ENCODE results near the gene DDX42. TPM values are rescaled to one million over a fixed set of nuclear protein-coding genes. Genes with fewer than 3 reads are reported as not detected.
"Not testable (repeated sequence)": the region's sequence is repeated elsewhere in the genome, so short reads cannot be mapped to it uniquely, and the experiment has no call there.

Gene DDX42
- total and polyA plus RNA-seq, 5 experiments from 2014 or later = 8.9 to 175 (median 18.5) TPM

DNA sequence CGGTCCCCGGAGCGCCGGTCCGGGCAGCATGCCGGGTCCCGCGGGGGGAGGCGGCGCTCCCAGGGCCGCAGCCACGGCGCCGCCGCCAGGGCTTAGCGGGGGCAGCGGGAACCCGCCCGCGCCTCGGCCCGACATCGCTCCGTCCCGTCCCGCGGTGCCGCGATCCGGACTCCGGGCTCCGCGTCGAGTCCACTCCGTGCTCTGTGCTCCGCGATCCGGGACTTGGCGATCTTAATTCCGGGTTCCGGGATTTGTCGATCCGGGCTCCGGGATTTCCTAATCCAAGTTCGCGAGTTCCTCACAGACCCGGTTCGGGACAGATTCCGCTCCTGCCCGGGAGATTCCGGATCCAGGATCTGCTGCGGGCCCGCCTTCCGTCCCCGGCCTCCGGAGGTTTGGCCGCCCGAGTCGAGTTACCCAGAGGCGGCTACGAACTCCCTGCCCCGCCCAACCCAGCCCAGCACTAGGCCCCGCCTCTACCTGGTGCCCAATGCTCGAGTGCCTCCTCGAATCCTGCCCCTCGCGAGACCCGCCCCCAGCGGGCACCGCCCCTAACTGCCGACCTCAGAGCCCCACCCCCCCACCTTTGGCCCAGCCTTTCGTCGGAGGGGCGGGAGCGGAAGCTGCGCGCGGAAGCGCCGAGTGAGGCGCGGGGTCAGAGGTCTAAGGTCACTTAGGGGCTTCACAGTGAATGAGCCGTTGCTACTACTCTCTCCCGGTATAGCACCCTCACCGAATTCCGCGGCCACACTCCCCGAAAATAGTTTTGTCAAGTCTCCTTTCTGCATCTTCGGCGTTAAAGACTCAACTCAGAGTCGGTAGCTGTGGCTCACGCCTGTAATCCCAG is 68.8 kb downstream of the DDX42 start, which contains the start of gene SMARCD2:
Gene SMARCD2 (minus strand): TSS at position 146 of the 847 bp plus-strand sequence. CDS start 11 bp downstream, at position 135.
- H3K9me3 Mint-ChIP-seq = no peaks in the 10 kb centered on the region
- ATAC-seq (peak; percentile 86 to 88), DNase-seq (peak; percentile 94 to 99 (median 98))
- no peaks in the 10 kb centered on the region for H3K27me3 Mint-ChIP-seq
- peak within 1 kb of the TSS; percentile 90 to 97 (median 94) for H3K27ac Mint-ChIP-seq
- peak within 1 kb of the TSS; percentile 90 to 98 (median 94) for H3K4me3 Mint-ChIP-seq
- POLR2A ChIA-PET = interaction anchor here (0.7 to 15.6 kb wide), 17 partner anchors 11 to 664 kb away, joined by 3 to 205 read pairs (median 4); partner anchors contain the start of genes CCDC47, CEP95, DDX42 and FTSJ3
- peaks cover 24 to 52% (median 52%) of the 10 kb centered on the region in 4 donors for H3K4me1 Mint-ChIP-seq
- peaks cover 0 to 4% (median 0%) of the 10 kb centered on the region in 3 donors for H3K36me3 Mint-ChIP-seq

DNA sequence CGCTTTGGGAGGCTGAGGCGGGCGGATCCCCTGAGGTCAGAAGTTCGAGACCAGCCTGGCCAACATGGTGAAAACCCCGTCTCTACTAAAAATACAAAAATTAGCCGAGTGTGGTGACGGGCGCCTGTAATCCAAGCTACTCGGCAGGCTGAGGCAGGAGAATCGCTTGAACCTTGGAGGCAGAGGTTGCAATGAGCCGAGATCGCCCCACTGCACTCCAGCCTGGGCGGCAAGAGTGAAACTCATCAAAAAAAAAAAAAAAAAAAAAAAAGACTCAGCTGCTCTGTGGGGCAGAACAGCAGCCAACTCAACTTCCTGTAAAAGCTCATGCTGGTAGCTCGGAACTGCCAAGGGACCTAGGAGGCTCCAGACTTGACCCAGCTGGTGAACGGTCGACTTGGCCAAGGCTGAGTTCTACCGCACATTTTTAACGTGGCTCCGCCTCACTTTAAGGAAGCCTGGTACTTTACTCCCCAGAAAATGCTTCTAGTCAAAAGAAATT is 69.5 kb downstream of the DDX42 start:
- H3K27me3 Mint-ChIP-seq = not testable (repeated sequence)
- POLR2A ChIA-PET = interaction anchor here (0.6 to 15.6 kb wide), 19 partner anchors 10 to 1191 kb away, joined by 3 to 205 read pairs (median 4); partner anchors contain the start of genes CCDC47, CEP95, DDX42 and FTSJ3

DNA sequence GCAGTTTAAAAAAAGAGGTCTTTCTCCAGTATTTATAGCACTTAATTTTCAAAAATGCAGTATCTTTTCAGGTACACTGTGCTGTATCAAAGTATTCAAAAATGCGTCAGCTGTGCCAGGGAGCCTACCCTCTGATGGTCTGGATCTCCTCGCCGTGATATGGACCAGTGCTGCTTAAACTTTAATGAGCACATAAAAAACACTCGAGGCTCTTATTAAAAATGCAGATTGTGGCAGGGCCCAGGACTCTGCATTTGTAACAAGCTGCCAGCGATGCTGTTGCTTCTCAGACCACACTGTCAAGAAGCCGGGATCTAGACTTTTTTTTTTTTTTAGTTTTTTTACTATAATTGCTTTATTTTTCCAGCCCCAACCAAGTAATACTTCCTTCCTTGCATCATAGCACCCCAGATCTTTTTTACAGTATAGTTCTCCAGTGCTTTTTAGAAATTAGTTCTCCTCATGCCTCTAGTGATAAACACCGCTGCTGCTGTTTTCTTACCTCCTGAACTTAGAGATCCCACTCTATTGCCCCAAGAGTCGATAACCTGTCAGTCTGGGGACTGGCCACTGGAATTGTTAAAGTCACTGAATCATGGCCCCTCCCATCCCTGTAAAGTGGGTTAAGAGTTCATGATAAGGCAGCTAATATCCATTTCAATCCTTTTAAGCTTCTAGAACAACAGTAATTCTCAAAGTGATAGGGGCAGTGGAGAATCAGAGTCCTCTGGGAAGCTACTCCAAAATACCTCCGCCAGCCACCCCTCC is 70.1 kb downstream of the DDX42 start:
- no peak for DNase-seq
- H3K4me3 Mint-ChIP-seq = peak overlapping the region; percentile 81 to 91 (median 88)
- peak overlapping the region; percentile 84 to 97 (median 92) for H3K27ac Mint-ChIP-seq
- no peaks in the 10 kb centered on the region for H3K27me3 Mint-ChIP-seq
- POLR2A ChIA-PET = interaction anchor here (0.6 to 15.6 kb wide), 17 partner anchors 10 to 1190 kb away, joined by 3 to 205 read pairs (median 4); partner anchors contain the start of genes CCDC47, DDX42, FTSJ3 and ICAM2
- peaks cover 28 to 51% (median 50%) of the 10 kb centered on the region in 4 donors for H3K4me1 Mint-ChIP-seq
- ATAC-seq = no peak
- H3K9me3 Mint-ChIP-seq = peaks cover 0 to 3% (median 0%) of the 10 kb centered on the region in 9 donors
- H3K36me3 Mint-ChIP-seq = peaks cover 0 to 3% (median 0%) of the 10 kb centered on the region in 3 donors

More for the DNA sequence above, 69.5 kb downstream of the DDX42 start:
- peak overlapping the region; percentile 84 to 97 (median 92) for H3K27ac Mint-ChIP-seq
- peak in 7 of 10 donors; percentile 16 to 43 (median 31) for DNase-seq
- not testable (repeated sequence) for H3K36me3 Mint-ChIP-seq, H3K9me3 Mint-ChIP-seq
- H3K4me3 Mint-ChIP-seq = peak overlapping the region; percentile 81 to 91 (median 88)
- peak; percentile 8 for ATAC-seq
- H3K4me1 Mint-ChIP-seq = peaks cover 27 to 52% (median 52%) of the 10 kb centered on the region in 4 donors

DNA sequence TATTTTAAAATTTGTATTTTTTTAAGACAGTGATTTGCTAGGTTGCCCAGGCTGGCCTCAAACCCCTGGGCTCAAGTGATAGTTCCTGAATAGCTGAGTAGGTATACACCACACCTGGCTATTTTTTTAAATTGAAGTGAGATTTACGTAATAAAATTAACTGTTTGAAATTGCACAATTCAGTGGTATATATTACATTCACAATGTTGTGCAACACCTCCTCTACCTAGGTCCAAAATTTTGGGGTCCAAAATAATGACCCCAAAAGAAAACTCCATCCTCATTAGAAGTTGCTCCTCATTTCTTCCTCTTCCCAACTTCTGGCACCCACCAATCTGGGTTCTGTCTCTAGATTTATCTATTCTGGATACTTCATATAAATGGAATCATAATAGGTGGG is 71.5 kb downstream of the DDX42 start:
- Mint-ChIP-seq H3K36me3 (no peaks in the 10 kb centered on the region), H3K27me3 (no peaks in the 10 kb centered on the region), H3K4me3 (peak overlapping the region in 1 of 10 donors; percentile 26), H3K9me3 (peaks cover 0 to 3% (median 0%) of the 10 kb centered on the region in 9 donors), H3K27ac (peak overlapping the region in 1 of 10 donors; percentile 53), H3K4me1 (peaks cover 27 to 44% (median 41%) of the 10 kb centered on the region in 4 donors)
- ATAC-seq (no peak), DNase-seq (no peak)
- POLR2A ChIA-PET = interaction anchor here (1.1 to 15.6 kb wide), 3 partner anchors 15 to 147 kb away, joined by 4 to 205 read pairs (median 177); partner anchors contain the start of genes DDX42, FTSJ3, LIMD2 and PSMC5

DNA sequence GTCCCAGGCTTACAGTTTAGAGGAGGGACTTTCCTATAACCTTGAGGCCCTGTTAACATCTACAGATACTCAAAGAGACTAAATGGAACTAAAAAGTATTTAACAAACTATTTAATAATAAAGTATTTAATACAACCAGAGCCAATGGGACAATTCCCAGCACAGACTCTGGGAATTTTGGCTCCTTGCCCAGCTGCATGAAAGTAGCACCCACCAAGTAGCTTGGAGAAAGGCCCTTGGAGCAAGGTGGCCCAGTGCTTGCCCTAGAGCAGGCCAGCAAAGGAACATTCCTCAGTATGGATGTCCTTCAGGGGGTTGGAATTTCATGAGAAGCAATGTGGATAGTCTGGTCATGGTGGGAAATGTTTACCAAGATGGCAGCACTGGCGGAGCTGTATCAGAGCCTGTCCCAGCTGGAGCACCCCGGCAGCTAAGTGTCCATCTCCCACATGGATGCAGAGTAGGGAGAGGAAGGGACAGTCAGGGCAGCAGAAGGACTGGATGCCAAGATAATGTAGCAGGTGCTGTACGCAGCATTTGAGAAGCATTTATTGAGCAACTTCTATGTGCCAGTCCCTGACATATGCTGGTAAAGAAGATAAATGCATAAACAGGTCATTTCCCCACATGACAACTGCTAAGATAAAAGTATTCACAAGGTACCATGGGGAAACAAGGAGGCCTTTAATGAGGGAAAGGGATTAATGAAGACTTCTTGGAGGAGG is 73.7 kb downstream of the DDX42 start:
- Mint-ChIP-seq H3K27me3 (no peaks in the 10 kb centered on the region), H3K4me1 (peaks cover 19 to 34% (median 26%) of the 10 kb centered on the region in 4 donors), H3K27ac (peak overlapping the region in 8 of 10 donors; percentile 22 to 88 (median 68)), H3K36me3 (no peaks in the 10 kb centered on the region), H3K4me3 (peak overlapping the region in 9 of 10 donors; percentile 51 to 96 (median 71)), H3K9me3 (peaks cover 0 to 3% (median 0%) of the 10 kb centered on the region in 9 donors)
- POLR2A ChIA-PET = interaction anchor here (0.5 to 15.6 kb wide), 6 partner anchors 9 to 1732 kb away, joined by 3 to 205 read pairs (median 8); partner anchors contain the start of genes FTSJ3, LIMD2 and PSMC5
- DNase-seq (no peak), ATAC-seq (no peak)

DNA sequence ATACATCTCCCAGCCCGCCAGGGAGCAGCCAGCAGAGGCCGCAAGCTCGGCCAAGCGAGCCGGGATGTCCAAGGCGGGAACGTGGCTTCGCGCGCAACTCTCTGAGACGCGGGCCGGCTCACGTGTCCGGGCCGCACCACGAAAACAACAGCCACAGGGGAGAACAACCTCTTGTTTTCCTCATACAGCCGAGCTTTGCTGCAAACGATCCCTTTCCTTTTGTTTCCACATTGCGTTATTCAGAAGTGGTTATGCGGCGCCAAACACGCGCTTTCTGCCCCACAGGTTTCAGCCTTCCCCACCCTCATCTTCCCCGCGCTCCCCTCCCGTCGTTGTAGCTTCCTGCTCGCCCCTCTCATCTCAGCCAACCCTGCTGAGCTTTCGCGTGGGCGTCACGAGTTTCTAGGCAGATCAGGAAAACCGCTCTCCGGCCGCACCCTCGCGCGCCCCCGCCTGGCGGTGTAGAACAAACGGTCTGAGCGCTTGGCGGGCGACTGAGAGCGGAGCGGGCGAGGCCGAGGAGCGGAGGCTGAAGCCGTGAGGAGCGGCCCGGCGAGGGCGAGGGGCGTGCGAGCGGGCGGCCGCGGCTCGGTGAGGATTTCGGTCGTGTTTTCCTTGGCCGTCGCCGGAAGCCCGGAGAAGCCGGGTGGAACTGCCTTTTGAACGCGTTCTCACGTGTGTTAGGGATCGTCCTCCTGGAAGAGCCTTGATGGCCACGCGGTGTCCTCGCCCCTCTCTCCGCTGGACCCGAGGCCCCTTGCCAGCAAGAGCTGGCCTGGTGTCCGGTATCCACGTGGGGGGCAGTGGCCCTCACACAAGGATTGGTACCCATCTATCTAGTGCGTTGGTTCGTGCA is 75.1 kb downstream of the DDX42 start:
- DNase-seq (peak; percentile 91 to 96 (median 94)), ATAC-seq (peak; percentile 95 to 96)
- Mint-ChIP-seq H3K27me3 (no peaks in the 10 kb centered on the region), H3K4me1 (peaks cover 15 to 26% (median 19%) of the 10 kb centered on the region in 4 donors), H3K36me3 (no peaks in the 10 kb centered on the region), H3K4me3 (peak overlapping the region; percentile 71 to 96 (median 86)), H3K27ac (peak overlapping the region; percentile 88 to 98 (median 94)), H3K9me3 (peaks cover 0 to 3% (median 0%) of the 10 kb centered on the region in 9 donors)
- POLR2A ChIA-PET = interaction anchor here (0.9 to 15.6 kb wide), 9 partner anchors 11 to 297 kb away, joined by 3 to 205 read pairs (median 6); partner anchors contain the start of genes CCDC47, DDX42, FTSJ3 and LIMD2

DNA sequence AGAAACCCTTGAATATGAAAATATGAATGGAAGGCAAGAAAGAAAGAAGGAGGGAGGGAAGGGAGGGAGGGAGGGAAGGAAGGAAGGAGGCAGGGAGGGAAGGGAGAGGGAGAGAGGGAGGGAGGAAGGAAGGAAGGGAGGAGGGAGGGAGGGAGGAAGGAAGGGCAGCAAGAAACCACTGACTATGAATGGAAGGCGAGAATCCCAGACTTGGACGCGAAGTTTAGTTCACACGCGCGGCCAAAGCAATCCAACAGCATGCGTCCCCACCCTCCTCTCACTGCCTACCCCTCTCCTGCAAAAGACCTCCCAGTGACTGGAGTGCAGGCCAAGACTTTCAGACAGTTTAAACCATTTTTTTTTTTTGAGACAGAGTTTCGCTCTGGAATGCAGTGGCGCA is 76.4 kb downstream of the DDX42 start:
- POLR2A ChIA-PET = interaction anchor here (0.7 kb wide), 1 partner anchor 249 kb away, joined by 8 read pairs; no protein-coding TSS in a partner anchor
- no peak overlapping the region for H3K4me3 Mint-ChIP-seq
- ATAC-seq (no peak), DNase-seq (no peak)
- H3K36me3 Mint-ChIP-seq = no peaks in the 10 kb centered on the region
- H3K27me3 Mint-ChIP-seq = no peaks in the 10 kb centered on the region
- H3K4me1 Mint-ChIP-seq = peaks cover 12 to 23% (median 15%) of the 10 kb centered on the region in 4 donors
- peak overlapping the region in 2 of 10 donors; percentile 48 to 53 for H3K27ac Mint-ChIP-seq
- peaks cover 0 to 3% (median 0%) of the 10 kb centered on the region in 9 donors for H3K9me3 Mint-ChIP-seq

DNA sequence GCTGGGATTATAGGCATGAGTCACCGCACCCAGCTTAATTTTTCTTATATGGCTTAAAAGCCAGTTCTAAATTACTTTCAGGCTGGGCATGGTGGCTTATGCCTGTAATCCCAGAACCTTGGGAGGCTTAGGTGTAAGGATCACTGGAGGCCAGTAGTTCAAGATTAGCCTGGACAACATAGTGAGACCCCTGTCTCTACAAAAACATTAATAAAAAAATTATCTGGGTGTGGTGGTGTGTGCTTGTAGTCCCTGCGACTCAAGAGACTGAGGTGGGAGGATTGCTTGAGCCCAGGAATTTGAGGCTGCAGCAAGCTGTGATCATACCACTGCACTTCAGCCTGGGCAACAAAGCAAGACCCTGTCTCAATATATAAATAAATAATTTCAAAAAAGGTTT is 79.3 kb downstream of the DDX42 start:
- DNase-seq = no peak
- Mint-ChIP-seq H3K4me3 (no peak overlapping the region), H3K27ac (no peak overlapping the region), H3K27me3 (no peaks in the 10 kb centered on the region), H3K4me1 (peaks cover 5 to 14% (median 8%) of the 10 kb centered on the region in 4 donors), H3K36me3 (no peaks in the 10 kb centered on the region), H3K9me3 (peaks cover 0 to 1% (median 0%) of the 10 kb centered on the region in 9 donors)
- ATAC-seq = no peak
- POLR2A ChIA-PET = interaction anchor here (1.8 kb wide), 1 partner anchor 9 kb away, joined by 6 read pairs; no protein-coding TSS in a partner anchor

DNA sequence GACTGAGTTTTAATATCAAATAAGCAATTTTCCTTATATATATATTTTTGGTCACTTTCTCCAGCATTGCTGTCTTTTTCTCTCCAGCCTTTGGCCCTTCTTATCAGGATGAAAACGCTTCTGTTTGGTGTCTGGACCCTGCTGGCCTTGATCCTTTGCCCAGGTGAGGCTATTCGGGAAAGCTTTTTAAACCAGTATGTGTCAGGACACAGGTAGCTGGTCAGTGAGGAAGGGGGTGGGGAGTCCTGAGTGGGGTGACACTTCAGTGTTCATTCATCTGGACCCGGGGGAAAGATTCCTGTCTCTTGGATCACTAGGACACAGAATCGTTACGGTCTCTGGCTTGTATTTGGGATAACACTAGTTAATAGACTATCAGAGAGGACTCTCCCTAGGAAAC is 80.7 kb downstream of the DDX42 start:
- POLR2A ChIA-PET = interaction anchor here (1.8 kb wide), 1 partner anchor 11 kb away, joined by 6 read pairs; no protein-coding TSS in a partner anchor
- Mint-ChIP-seq H3K36me3 (no peaks in the 10 kb centered on the region), H3K27ac (no peak overlapping the region), H3K4me1 (peaks cover 0 to 3% (median 0%) of the 10 kb centered on the region in 4 donors), H3K9me3 (no peaks in the 10 kb centered on the region), H3K27me3 (peaks cover 0 to 2% (median 0%) of the 10 kb centered on the region in 5 donors), H3K4me3 (no peak overlapping the region)
- no peak for DNase-seq
- no peak for ATAC-seq

DNA sequence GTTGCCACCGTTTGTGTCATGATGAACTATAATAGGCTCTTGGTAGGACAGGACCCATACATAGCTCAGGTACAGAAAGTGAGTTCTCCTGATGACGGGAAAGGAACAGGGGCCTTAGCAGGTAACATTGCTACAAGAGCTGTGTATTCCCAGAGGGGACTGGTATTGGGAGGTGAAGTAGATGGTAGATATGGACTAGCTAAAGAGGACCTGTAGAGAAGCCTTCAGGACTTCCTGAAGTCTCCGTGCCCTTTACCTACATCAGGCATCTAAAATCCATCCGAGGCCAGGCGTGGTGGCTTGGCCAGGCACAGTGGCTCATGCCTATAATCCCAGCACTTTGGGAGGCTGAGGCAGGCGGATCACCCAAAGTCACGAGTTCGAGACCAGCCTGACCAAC is 81.2 kb downstream of the DDX42 start:
- peaks cover 0 to 2% (median 0%) of the 10 kb centered on the region in 5 donors for H3K27me3 Mint-ChIP-seq
- H3K4me1 Mint-ChIP-seq = no peaks in the 10 kb centered on the region

More for the DNA sequence above, 81.2 kb downstream of the DDX42 start:
- no peak overlapping the region for H3K27ac Mint-ChIP-seq
- DNase-seq (no peak), ATAC-seq (no peak)
- no peak overlapping the region for H3K4me3 Mint-ChIP-seq
- no peaks in the 10 kb centered on the region for H3K36me3 Mint-ChIP-seq
- POLR2A ChIA-PET = no interaction called here
- H3K9me3 Mint-ChIP-seq = no peaks in the 10 kb centered on the region
